HEK293T (cell line): ENCODE measurements around the gene GALNT12.

Source experiments
- CTCF ChIA-PET: fragments of 350-600 bp; formaldehyde crosslinking; extraction: SDS; loops from one replicate; lab custom pipeline; 2021; ENCODE audit warnings: antibody characterized with exemption, inconsistent platforms; lab: Yijun Ruan, JAX
- POLR2A ChIA-PET: fragments of 350-600 bp; formaldehyde crosslinking; extraction: SDS; loops from one replicate; lab custom pipeline; 2020; ENCODE audit warnings: antibody characterized with exemption, inconsistent platforms; lab: Yijun Ruan, JAX
- DNase-seq: peaks from one replicate; pipeline ENCODE4 v3.0.0; 2012; ENCODE audit warnings: mixed read lengths; ENCODE audit errors: extremely low spot score
- ARNT ChIP-seq: fragments of 450-650 bp; IDR thresholded peaks from 2 replicates; pipeline ENCODE4 v1.6.1; 2017; ENCODE audit warnings: mild to moderate bottlenecking
- BHLHE40 ChIP-seq: fragments of 450-650 bp; IDR thresholded peaks from 2 replicates; pipeline ENCODE4 v1.6.1; 2016; ENCODE audit warnings: mild to moderate bottlenecking, moderate library complexity, borderline replicate concordance
- CTBP1 ChIP-seq: fragments of 450-650 bp; IDR thresholded peaks from 2 replicates; pipeline ENCODE4 v1.6.1; 2016; ENCODE audit warnings: borderline replicate concordance
- ELF4 ChIP-seq: fragments of 450-650 bp; IDR thresholded peaks from 2 replicates; pipeline ENCODE4 v1.6.1; 2017; ENCODE audit warnings: antibody characterized with exemption
- FOXA1 ChIP-seq: fragments of 450-650 bp; IDR thresholded peaks from 2 replicates; pipeline ENCODE4 v1.6.1; 2016; ENCODE audit warnings: mild to moderate bottlenecking
- FOXK2 ChIP-seq: fragments of 450-650 bp; IDR thresholded peaks from 2 replicates; pipeline ENCODE4 v1.6.1; 2016; ENCODE audit warnings: mild to moderate bottlenecking
- FOXM1 ChIP-seq: fragments of 450-650 bp; IDR thresholded peaks from 2 replicates; pipeline ENCODE4 v1.6.1; 2017; ENCODE audit warnings: mild to moderate bottlenecking, borderline replicate concordance
- HDGF ChIP-seq: fragments of 450-650 bp; IDR thresholded peaks from 2 replicates; pipeline ENCODE4 v1.6.1; 2017; ENCODE audit warnings: antibody characterized with exemption, borderline replicate concordance
- L3MBTL2 ChIP-seq: fragments of 450-650 bp; conservative IDR thresholded peaks from 2 replicates; pipeline ENCODE4 v1.6.1; 2016; ENCODE audit warnings: mild to moderate bottlenecking
- LEF1 ChIP-seq: fragments of 450-650 bp; IDR thresholded peaks from 2 replicates; pipeline ENCODE4 v1.6.1; 2017; ENCODE audit warnings: mild to moderate bottlenecking, borderline replicate concordance
- NFRKB ChIP-seq: fragments of 450-650 bp; IDR thresholded peaks from 2 replicates; pipeline ENCODE4 v1.6.1; 2016; ENCODE audit warnings: mild to moderate bottlenecking, moderate library complexity
- SP1 ChIP-seq: fragments of 450-650 bp; IDR thresholded peaks from 2 replicates; pipeline ENCODE4 v1.6.1; 2017
- SUZ12 ChIP-seq: fragments of 450-650 bp; IDR thresholded peaks from 2 replicates; pipeline ENCODE4 v1.6.1; 2016; ENCODE audit warnings: mild to moderate bottlenecking
- TARDBP ChIP-seq: fragments of 450-650 bp; IDR thresholded peaks from 2 replicates; pipeline ENCODE4 v1.6.1; 2016
- ZNF384 ChIP-seq: fragments of 450-650 bp; IDR thresholded peaks from 2 replicates; pipeline ENCODE4 v1.6.1; 2016
- TF ChIP-seq, protein P1 (sequence below): fragments of 450-650 bp; IDR thresholded peaks from 2 replicates; pipeline ENCODE4 v1.6.1; 2016

Gene GALNT12

DNA sequence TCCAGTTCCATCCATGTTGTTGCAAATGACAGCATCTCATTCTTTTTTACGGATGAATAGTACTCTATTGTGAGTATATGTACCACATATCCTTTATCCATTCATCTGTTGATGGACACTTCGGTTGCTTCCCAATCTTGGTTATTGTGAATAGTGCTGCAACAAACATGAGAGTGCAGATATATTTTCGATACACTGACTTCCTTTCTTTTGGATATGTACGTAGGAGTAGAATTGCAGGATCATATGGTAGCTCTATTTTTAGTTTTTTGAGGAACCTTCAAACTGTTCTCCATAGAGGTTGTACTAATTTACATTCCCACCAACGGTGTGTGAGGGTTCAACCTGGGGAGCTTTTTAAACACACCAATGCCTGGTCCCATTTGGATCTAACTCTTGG lies 22.3 kb downstream of the GALNT12 start:
- ChIA-PET CTCF (no interaction called here), POLR2A (no interaction called here)
- TF ChIP-seq FOXM1 (no peak), FOXA1 (no peak), L3MBTL2 (no peak), HDGF (no peak)
- TF ChIP-seq, protein P1, sequence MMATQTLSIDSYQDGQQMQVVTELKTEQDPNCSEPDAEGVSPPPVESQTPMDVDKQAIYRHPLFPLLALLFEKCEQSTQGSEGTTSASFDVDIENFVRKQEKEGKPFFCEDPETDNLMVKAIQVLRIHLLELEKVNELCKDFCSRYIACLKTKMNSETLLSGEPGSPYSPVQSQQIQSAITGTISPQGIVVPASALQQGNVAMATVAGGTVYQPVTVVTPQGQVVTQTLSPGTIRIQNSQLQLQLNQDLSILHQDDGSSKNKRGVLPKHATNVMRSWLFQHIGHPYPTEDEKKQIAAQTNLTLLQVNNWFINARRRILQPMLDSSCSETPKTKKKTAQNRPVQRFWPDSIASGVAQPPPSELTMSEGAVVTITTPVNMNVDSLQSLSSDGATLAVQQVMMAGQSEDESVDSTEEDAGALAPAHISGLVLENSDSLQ, result no peak
- DNase-seq, result no peak

DNA sequence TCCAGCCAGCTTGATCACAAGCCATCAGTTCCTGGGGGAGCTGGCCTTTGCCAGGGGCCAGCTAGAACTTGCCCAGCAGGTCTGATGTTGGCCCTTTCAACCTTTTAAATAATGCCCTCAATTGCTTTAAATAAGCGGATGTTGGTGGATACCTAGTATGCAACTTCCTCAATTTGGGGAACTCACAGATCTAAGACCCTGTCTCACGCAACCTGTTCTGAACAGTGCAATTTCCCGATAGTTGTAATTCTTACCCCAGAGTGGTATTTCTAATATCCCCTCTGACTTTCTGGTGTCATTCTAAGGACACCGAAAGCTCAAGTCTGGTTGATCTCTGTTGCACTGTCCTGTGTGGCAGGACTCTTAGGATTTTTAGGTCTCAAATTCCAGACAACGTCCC lies 23.1 kb downstream of the GALNT12 start:
- ChIA-PET CTCF (no interaction called here), POLR2A (no interaction called here)
- TF ChIP-seq CTBP1 (no peak), BHLHE40 (no peak), ELF4 (no peak), FOXK2 (no peak), HDGF (no peak), FOXA1 (no peak), LEF1 (no peak), SP1 (no peak), ZNF384 (no peak), TARDBP (no peak)
- no peak for DNase-seq

DNA sequence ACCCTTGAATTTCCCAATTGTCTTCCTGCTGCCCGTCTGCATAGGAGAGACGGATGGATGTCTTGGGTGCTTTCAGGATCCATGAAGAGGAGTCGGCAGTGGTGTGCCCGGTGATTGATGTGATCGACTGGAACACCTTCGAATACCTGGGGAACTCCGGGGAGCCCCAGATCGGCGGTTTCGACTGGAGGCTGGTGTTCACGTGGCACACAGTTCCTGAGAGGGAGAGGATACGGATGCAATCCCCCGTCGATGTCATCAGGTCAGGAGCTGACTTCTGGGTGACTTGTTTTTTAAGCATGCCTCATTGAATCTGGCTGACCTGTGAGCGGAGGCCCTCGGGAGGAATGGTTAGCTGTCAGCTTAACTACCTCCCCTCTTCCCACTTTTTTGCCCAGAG lies 24.2 kb downstream of the GALNT12 start:
- TF ChIP-seq LEF1 (no peak), FOXM1 (no peak), TARDBP (no peak), HDGF (no peak), L3MBTL2 (no peak), ARNT (no peak), ZNF384 (no peak), SP1 (no peak)
- POLR2A ChIA-PET, result no interaction called here
- CTCF ChIA-PET, result no interaction called here
- no peak for DNase-seq

DNA sequence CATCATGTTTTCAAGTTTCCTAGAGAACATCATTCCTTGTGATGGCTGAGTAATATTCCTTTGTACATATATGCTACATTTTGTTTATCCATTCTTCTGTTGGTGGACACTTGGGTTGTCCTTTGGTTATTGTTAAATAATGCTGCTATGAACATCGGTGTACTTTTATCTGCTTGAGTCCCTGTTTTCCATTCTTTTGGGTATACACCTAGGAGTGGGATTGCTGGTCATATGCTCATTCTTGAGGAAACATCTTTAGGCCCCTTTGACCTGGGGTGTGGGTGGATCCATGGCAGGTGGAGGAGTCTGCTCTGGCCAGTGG lies 25.3 kb downstream of the GALNT12 start:
- DNase-seq, result no peak
- TF ChIP-seq SUZ12 (no peak), ZNF384 (no peak), NFRKB (no peak), HDGF (no peak), SP1 (no peak), BHLHE40 (no peak), FOXM1 (no peak), ARNT (no peak), LEF1 (no peak), L3MBTL2 (no peak), TARDBP (no peak), ELF4 (no peak), FOXK2 (no peak), CTBP1 (no peak), FOXA1 (no peak)
- TF ChIP-seq, protein P1, result no peak
- POLR2A ChIA-PET, result interaction anchor here (0.7 kb wide), 1 partner anchor 23 kb away, joined by 3 read pairs; no protein-coding TSS in a partner anchor
- CTCF ChIA-PET, result interaction anchor here (0.6 kb wide), 1 partner anchor 191 kb away, joined by 5 read pairs; no protein-coding TSS in a partner anchor

DNA sequence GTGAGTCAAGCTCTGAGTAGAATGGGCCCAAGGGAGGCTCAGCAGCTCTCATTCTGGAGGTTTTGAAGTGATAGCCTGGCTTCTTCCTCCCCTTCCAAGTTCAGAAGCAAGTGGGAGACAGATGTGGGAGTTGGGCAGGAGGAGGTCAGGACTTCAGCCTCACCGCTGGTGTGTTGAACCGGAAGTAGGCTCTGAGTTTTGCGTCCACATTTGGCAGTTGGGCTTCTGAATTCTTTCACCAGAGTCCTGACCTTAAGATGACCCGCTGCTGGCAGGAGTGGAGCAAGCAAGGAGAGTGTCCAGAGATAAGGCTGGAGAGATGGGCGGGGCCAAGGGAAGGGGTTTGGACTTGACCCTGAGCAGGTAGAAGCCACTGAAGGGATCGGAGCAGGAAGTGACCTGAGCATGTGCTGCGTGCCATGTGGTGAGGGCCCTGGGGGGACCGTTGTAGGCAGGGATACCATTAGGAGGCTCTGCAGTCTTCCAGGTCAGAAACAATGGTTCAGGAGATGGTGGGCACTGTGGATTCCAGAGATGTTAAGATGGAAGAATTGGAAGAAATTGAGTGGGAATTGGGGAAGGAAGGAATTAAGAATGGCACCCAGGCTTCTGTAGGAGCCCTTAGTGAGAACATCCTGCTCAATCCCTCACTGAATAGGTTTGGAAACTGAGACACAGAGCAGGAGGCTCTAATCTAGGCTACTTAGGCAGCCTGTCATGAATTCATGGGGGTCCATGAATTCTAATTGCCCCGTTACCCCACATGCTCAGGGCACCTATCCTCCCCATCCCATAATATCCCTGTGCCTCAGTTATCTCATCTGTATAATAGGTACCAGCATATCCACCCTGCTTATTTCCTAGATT lies 25.9 kb downstream of the GALNT12 start:
- TF ChIP-seq NFRKB (no peak), SUZ12 (no peak), CTBP1 (no peak), ZNF384 (no peak)
- TF ChIP-seq, protein P1, result no peak
- no peak for DNase-seq
- CTCF ChIA-PET, result no interaction called here
- POLR2A ChIA-PET, result interaction anchor here (0.7 kb wide), 1 partner anchor 24 kb away, joined by 3 read pairs; no protein-coding TSS in a partner anchor

DNA sequence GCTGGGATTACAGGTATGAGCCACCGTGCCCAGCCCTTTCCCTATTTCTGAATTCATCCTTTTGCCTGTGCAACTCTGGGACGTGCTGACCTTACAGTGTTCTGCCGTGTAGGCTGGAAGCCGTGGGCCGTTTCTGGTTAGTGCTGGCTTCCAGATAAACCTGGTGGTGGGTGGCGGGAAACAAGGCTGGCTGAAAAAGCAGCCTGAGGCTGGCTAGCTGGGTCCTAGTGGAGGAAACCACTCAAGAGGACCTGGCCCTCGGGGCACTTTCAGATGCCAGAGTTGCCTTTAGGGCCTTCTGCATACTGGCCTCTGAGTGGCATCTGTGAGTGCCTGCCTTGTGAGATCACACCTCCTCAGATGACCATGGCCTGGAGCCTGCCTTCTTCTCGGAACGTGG lies 26.9 kb downstream of the GALNT12 start:
- POLR2A ChIA-PET, result no interaction called here
- CTCF ChIA-PET, result no interaction called here
- DNase-seq, result no peak
- TF ChIP-seq ELF4 (no peak), CTBP1 (no peak), NFRKB (no peak)

DNA sequence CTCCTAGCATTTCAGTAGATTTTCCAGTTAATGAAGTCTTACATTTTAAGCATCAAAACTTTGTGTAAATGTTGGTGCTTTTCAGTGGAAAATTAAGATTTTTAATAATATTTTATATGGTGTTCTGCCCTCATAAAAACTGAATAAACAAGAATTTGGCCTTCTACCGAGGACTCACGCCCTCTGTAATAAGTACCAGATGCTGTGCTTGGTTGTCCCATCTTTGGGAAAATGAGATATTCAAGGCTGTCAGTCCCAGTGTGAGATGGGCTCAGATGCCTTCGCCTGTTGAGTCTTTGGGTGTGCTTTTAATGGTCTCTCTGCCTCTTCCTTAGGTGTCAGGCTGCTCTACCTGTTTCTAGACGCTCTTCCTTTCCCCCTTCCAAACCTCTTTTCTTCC lies 28.7 kb downstream of the GALNT12 start:
- ChIA-PET CTCF (interaction anchor here (1.4 kb wide), 1 partner anchor 12 kb away, joined by 6 read pairs; no protein-coding TSS in a partner anchor), POLR2A (no interaction called here)
- DNase-seq, result no peak
- TF ChIP-seq SUZ12 (no peak), ARNT (no peak), TARDBP (no peak), ELF4 (no peak), LEF1 (no peak), SP1 (no peak), FOXA1 (no peak), BHLHE40 (no peak), HDGF (no peak), NFRKB (no peak), L3MBTL2 (no peak), CTBP1 (no peak), ZNF384 (no peak)
- TF ChIP-seq, protein P1, result no peak
